Colonic mucosa (tissue), 4 donors: Measurements from ENCODE around the gene PHACTR1. TPM values are rescaled to one million over a fixed set of nuclear protein-coding genes. Genes with fewer than 3 reads are reported as not detected.
"Not testable (repeated sequence)": the region's sequence is repeated elsewhere in the genome, so short reads cannot be mapped to it uniquely, and the experiment has no call there.

Experiments
- DNase-seq: peaks from one replicate; pipeline ENCODE4 v3.0.0-alpha.2; 2020
- H3K27ac ChIP-seq: fragments of 200-600 bp; one replicate; pipeline ENCODE4 v1.8.0; 2021
- H3K27me3 ChIP-seq: fragments of 200-600 bp; one replicate; pipeline ENCODE4 v1.8.0; 2021
- H3K36me3 ChIP-seq: fragments of 200-600 bp; one replicate; pipeline ENCODE4 v1.8.0; 2021
- H3K4me1 ChIP-seq: fragments of 200-600 bp; one replicate; pipeline ENCODE4 v1.8.0; 2021; ENCODE audit warnings: mild to moderate bottlenecking
- H3K4me3 ChIP-seq: fragments of 200-600 bp; one replicate; pipeline ENCODE4 v1.8.0; 2021
- H3K9ac ChIP-seq, 2 donors: one replicate each; pipeline ENCODE4 v1.7.0; 2013; ENCODE audit warnings: control low read depth in 2 of 2, low read depth in 2 of 2, low read length in 2 of 2
- H3K9me3 ChIP-seq: fragments of 200-600 bp; one replicate; pipeline ENCODE4 v1.8.0; 2021
- CTCF ChIP-seq: fragments of 200-600 bp; IDR thresholded peaks from one replicate; pipeline ENCODE4 v1.8.0; 2022; ENCODE audit warnings: antibody characterized with exemption, mild to moderate bottlenecking
- intact Hi-C: fragments of 100-400 bp; cut with DNase I; formaldehyde crosslinking; loops from one replicate; pipeline ENCODE4 v1.14.1; 2022
- total RNA-seq, 2 donors: library from RNA; stranded (reverse); fragmentation: NEBNext Ultra II Directional in 1 of 2; extraction: Animal tissue kit (Norgen Biotek cat#: 25700) in 1 of 2; gene quantifications; one replicate each; pipeline ENCODE4 v1.2.1, GENCODE V29; 2021
- donor health status: healthy.
- donor health status: DM: no; HTN: no; CAD: no.
- donor health status: DM: no; HTN: no; CAD: no.

Gene PHACTR1
- total RNA-seq, 2 donors from 2014 or later: 1.7 to 2.2 TPM

- H3K27ac ChIP-seq: no peak overlapping the region
- no peak for TF ChIP-seq CTCF
- no peaks in the 10 kb centered on the region for H3K9me3 ChIP-seq
- intact Hi-C loops: no loop called here
- H3K4me1 ChIP-seq: no peaks in the 10 kb centered on the region
- H3K4me3 ChIP-seq: no peak overlapping the region
- no peak for DNase-seq
- H3K36me3 ChIP-seq: no peaks in the 10 kb centered on the region
- no peaks in the 10 kb centered on the region for H3K27me3 ChIP-seq
- H3K9ac ChIP-seq: no peak overlapping the region
Observed at GRCh38 chr6:13147376-13147775, 430.8 kb downstream of the PHACTR1 start.

- no peaks in the 10 kb centered on the region for H3K36me3 ChIP-seq
- H3K4me1 ChIP-seq: no peaks in the 10 kb centered on the region
- H3K27me3 ChIP-seq: no peaks in the 10 kb centered on the region
- no peak for TF ChIP-seq CTCF
- H3K27ac ChIP-seq: no peak overlapping the region
- intact Hi-C loops: no loop called here
- no peaks in the 10 kb centered on the region for H3K9me3 ChIP-seq
- DNase-seq: no peak
- no peak overlapping the region for H3K9ac ChIP-seq
- no peak overlapping the region for H3K4me3 ChIP-seq
Observed at GRCh38 chr6:13147782-13148181, 431.2 kb downstream of the PHACTR1 start.

GRCh38 chr6:13152764-13153163 lies 436.2 kb downstream of the PHACTR1 start:
- Histone ChIP-seq H3K9me3 (no peaks in the 10 kb centered on the region), H3K27ac (no peak overlapping the region), H3K9ac (no peak overlapping the region), H3K4me1 (no peaks in the 10 kb centered on the region), H3K36me3 (no peaks in the 10 kb centered on the region), H3K27me3 (no peaks in the 10 kb centered on the region), H3K4me3 (no peak overlapping the region)
- DNase-seq: no peak
- intact Hi-C loops: no loop called here
- no peak for TF ChIP-seq CTCF

GRCh38 chr6:13156381-13156780 lies 439.8 kb downstream of the PHACTR1 start:
- no peak overlapping the region for H3K9ac ChIP-seq
- H3K9me3 ChIP-seq: no peaks in the 10 kb centered on the region
- no peak for TF ChIP-seq CTCF
- H3K4me3 ChIP-seq: no peak overlapping the region
- no peak for DNase-seq
- no peak overlapping the region for H3K27ac ChIP-seq
- intact Hi-C loops: no loop called here
- H3K27me3 ChIP-seq: no peaks in the 10 kb centered on the region
- H3K4me1 ChIP-seq: no peaks in the 10 kb centered on the region
- no peaks in the 10 kb centered on the region for H3K36me3 ChIP-seq

- intact Hi-C loops: no loop called here
- Histone ChIP-seq H3K27ac (no peak overlapping the region), H3K4me1 (no peaks in the 10 kb centered on the region), H3K36me3 (no peaks in the 10 kb centered on the region), H3K9ac (no peak overlapping the region), H3K9me3 (no peaks in the 10 kb centered on the region), H3K4me3 (no peak overlapping the region), H3K27me3 (no peaks in the 10 kb centered on the region)
- no peak for DNase-seq
- TF ChIP-seq CTCF: no peak
Observed at GRCh38 chr6:13157293-13157692, 440.7 kb downstream of the PHACTR1 start.

- Histone ChIP-seq H3K27me3 (no peaks in the 10 kb centered on the region), H3K9me3 (no peaks in the 10 kb centered on the region), H3K27ac (no peak overlapping the region), H3K4me3 (no peak overlapping the region), H3K9ac (no peak overlapping the region), H3K36me3 (no peaks in the 10 kb centered on the region), H3K4me1 (no peaks in the 10 kb centered on the region)
- intact Hi-C loops: no loop called here
- TF ChIP-seq CTCF: no peak
- DNase-seq: no peak
Observed at GRCh38 chr6:13159300-13159699, 442.7 kb downstream of the PHACTR1 start.

GRCh38 chr6:13159822-13160221 lies 443.3 kb downstream of the PHACTR1 start:
- H3K9me3 ChIP-seq, H3K4me1 ChIP-seq, DNase-seq, H3K36me3 ChIP-seq, H3K9ac ChIP-seq, H3K27ac ChIP-seq, intact Hi-C loops, H3K4me3 ChIP-seq, H3K27me3 ChIP-seq: not testable (repeated sequence)
